ENCODE measurements around the gene SLC44A5. TPM values are rescaled to one million over a fixed set of nuclear protein-coding genes. Genes with fewer than 3 reads are reported as not detected.
"Not testable (repeated sequence)": the region's sequence is repeated elsewhere in the genome, so short reads cannot be mapped to it uniquely, and the experiment has no call there.

SLC44A5 gene
- total and polyA plus RNA-seq, 2 donors from 2014 or later: 0.66 to 5.0 TPM

- Histone ChIP-seq H3K9ac (ENCODE audit: low read length in 3 of 3) (no peak overlapping the region), H3K4me1 (ENCODE audit: control insufficient read depth in 2 of 3, insufficient read depth in 2 of 3, low read depth in 1 of 3, low read length in 3 of 3) (no peaks in the 10 kb centered on the region), H3K9me3 (ENCODE audit: control insufficient read depth in 2 of 3, insufficient read depth in 1 of 3, low read length in 3 of 3) (no peaks in the 10 kb centered on the region), H3K27me3 (ENCODE audit: control insufficient read depth, insufficient read depth, low read length) (no peaks in the 10 kb centered on the region), H3K27ac (ENCODE audit: low read depth in 2 of 2, low read length in 2 of 2) (no peak overlapping the region), H3K4me3 (ENCODE audit: low read length in 3 of 3) (no peak overlapping the region), H3K36me3 (ENCODE audit: control insufficient read depth in 2 of 3, insufficient read depth in 3 of 3, low read length in 3 of 3) (no peaks in the 10 kb centered on the region)
- intact Hi-C loops (cut with DNase I): no loop called here
- no peak for TF ChIP-seq CTCF (IDR thresholded peaks at IDR 0.05; ENCODE audit: borderline replicate concordance, extremely low read depth, insufficient read depth)
- DNase-seq: no peak
- FAIRE-seq: no peak
Observed at GRCh38 chr1:75264112-75264511, 346.8 kb downstream of the SLC44A5 start.

- H3K36me3 ChIP-seq (ENCODE audit: control insufficient read depth in 2 of 3, insufficient read depth in 3 of 3, low read length in 3 of 3); H3K4me3 ChIP-seq (ENCODE audit: low read length in 3 of 3); H3K27me3 ChIP-seq (ENCODE audit: control insufficient read depth, insufficient read depth, low read length); H3K9ac ChIP-seq (ENCODE audit: low read length in 3 of 3); FAIRE-seq; H3K9me3 ChIP-seq (ENCODE audit: control insufficient read depth in 2 of 3, insufficient read depth in 1 of 3, low read length in 3 of 3); intact Hi-C loops (cut with DNase I); DNase-seq; H3K27ac ChIP-seq (ENCODE audit: low read depth in 2 of 2, low read length in 2 of 2); H3K4me1 ChIP-seq (ENCODE audit: control insufficient read depth in 2 of 3, insufficient read depth in 2 of 3, low read depth in 1 of 3, low read length in 3 of 3): not testable (repeated sequence)
Observed at GRCh38 chr1:75263616-75264015, 347.3 kb downstream of the SLC44A5 start.

GRCh38 chr1:75261946-75262345 is 349.0 kb downstream of the SLC44A5 start:
- DNase-seq; H3K36me3 ChIP-seq (ENCODE audit: control insufficient read depth in 2 of 3, insufficient read depth in 3 of 3, low read length in 3 of 3); H3K9me3 ChIP-seq (ENCODE audit: control insufficient read depth in 2 of 3, insufficient read depth in 1 of 3, low read length in 3 of 3); H3K4me1 ChIP-seq (ENCODE audit: control insufficient read depth in 2 of 3, insufficient read depth in 2 of 3, low read depth in 1 of 3, low read length in 3 of 3); H3K27ac ChIP-seq (ENCODE audit: low read depth in 2 of 2, low read length in 2 of 2); H3K9ac ChIP-seq (ENCODE audit: low read length in 3 of 3); FAIRE-seq; H3K27me3 ChIP-seq (ENCODE audit: control insufficient read depth, insufficient read depth, low read length); intact Hi-C loops (cut with DNase I); H3K4me3 ChIP-seq (ENCODE audit: low read length in 3 of 3): not testable (repeated sequence)

GRCh38 chr1:75258351-75258750 is 352.6 kb downstream of the SLC44A5 start:
- Histone ChIP-seq H3K27me3 (ENCODE audit: control insufficient read depth, insufficient read depth, low read length) (no peaks in the 10 kb centered on the region), H3K4me1 (ENCODE audit: control insufficient read depth in 2 of 3, insufficient read depth in 2 of 3, low read depth in 1 of 3, low read length in 3 of 3) (no peaks in the 10 kb centered on the region), H3K9me3 (ENCODE audit: control insufficient read depth in 2 of 3, insufficient read depth in 1 of 3, low read length in 3 of 3) (no peaks in the 10 kb centered on the region), H3K36me3 (ENCODE audit: control insufficient read depth in 2 of 3, insufficient read depth in 3 of 3, low read length in 3 of 3) (no peaks in the 10 kb centered on the region), H3K9ac (ENCODE audit: low read length in 3 of 3) (no peak overlapping the region), H3K4me3 (ENCODE audit: low read length in 3 of 3) (no peak overlapping the region), H3K27ac (ENCODE audit: low read depth in 2 of 2, low read length in 2 of 2) (no peak overlapping the region)
- no peak for FAIRE-seq
- intact Hi-C loops (cut with DNase I): no loop called here
- no peak for DNase-seq
- TF ChIP-seq CTCF (IDR thresholded peaks at IDR 0.05; ENCODE audit: borderline replicate concordance, extremely low read depth, insufficient read depth): no peak

GRCh38 chr1:75257424-75257823 is 353.5 kb downstream of the SLC44A5 start:
- Histone ChIP-seq H3K27me3 (ENCODE audit: control insufficient read depth, insufficient read depth, low read length) (no peaks in the 10 kb centered on the region), H3K27ac (ENCODE audit: low read depth in 2 of 2, low read length in 2 of 2) (no peak overlapping the region), H3K9ac (ENCODE audit: low read length in 3 of 3) (no peak overlapping the region), H3K9me3 (ENCODE audit: control insufficient read depth in 2 of 3, insufficient read depth in 1 of 3, low read length in 3 of 3) (no peaks in the 10 kb centered on the region), H3K4me3 (ENCODE audit: low read length in 3 of 3) (no peak overlapping the region), H3K4me1 (ENCODE audit: control insufficient read depth in 2 of 3, insufficient read depth in 2 of 3, low read depth in 1 of 3, low read length in 3 of 3) (no peaks in the 10 kb centered on the region), H3K36me3 (ENCODE audit: control insufficient read depth in 2 of 3, insufficient read depth in 3 of 3, low read length in 3 of 3) (no peaks in the 10 kb centered on the region)
- no peak for TF ChIP-seq CTCF (IDR thresholded peaks at IDR 0.05; ENCODE audit: borderline replicate concordance, extremely low read depth, insufficient read depth)
- DNase-seq (no peak), FAIRE-seq (no peak)
- intact Hi-C loops (cut with DNase I): no loop called here

GRCh38 chr1:75250114-75250513 is 360.8 kb downstream of the SLC44A5 start:
- H3K4me1 ChIP-seq (ENCODE audit: control insufficient read depth in 2 of 3, insufficient read depth in 2 of 3, low read depth in 1 of 3, low read length in 3 of 3); H3K9me3 ChIP-seq (ENCODE audit: control insufficient read depth in 2 of 3, insufficient read depth in 1 of 3, low read length in 3 of 3); FAIRE-seq; H3K36me3 ChIP-seq (ENCODE audit: control insufficient read depth in 2 of 3, insufficient read depth in 3 of 3, low read length in 3 of 3); H3K27ac ChIP-seq (ENCODE audit: low read depth in 2 of 2, low read length in 2 of 2); H3K4me3 ChIP-seq (ENCODE audit: low read length in 3 of 3); H3K9ac ChIP-seq (ENCODE audit: low read length in 3 of 3); intact Hi-C loops (cut with DNase I); DNase-seq; H3K27me3 ChIP-seq (ENCODE audit: control insufficient read depth, insufficient read depth, low read length): not testable (repeated sequence)

Measured in kidney (tissue), 14 donors.